OCI-LY3 (cell line): Measurements from ENCODE around the gene C2orf92.

Experiments
- CTCF ChIP-seq: fragments of 200-600, 300-600 bp; sonication (generic); IDR thresholded peaks from 2 replicates; pipeline ENCODE4 v1.5.1; 2014; ENCODE audit warnings: antibody characterized with exemption, low read length, low read depth
- EZH2phosphoT487 ChIP-seq: fragments of 200-600 bp; shearing (Covaris generic); IDR thresholded peaks from 2 replicates; pipeline ENCODE4 v1.6.1; 2018; ENCODE audit warnings: antibody characterized with exemption, mixed run types, low read depth

GRCh38 chr2:97676620-97677019, 7.1 kb downstream of the C2orf92 start:
- no peak for TF ChIP-seq CTCF
- no peak for TF ChIP-seq EZH2phosphoT487
